GM18505 (cell line): ENCODE results near the gene SMOC2.

Source experiments
- ATAC-seq: cut with Tn5 transposase; IDR thresholded peaks from one replicate; pipeline ENCODE4 v1.9.1; 2021; ENCODE audit not compliant: unreplicated experiment
- POLR2A ChIP-seq: IDR thresholded peaks from 4 replicates; pipeline ENCODE4 v1.6.1; 2011; ENCODE audit warnings: borderline replicate concordance; ENCODE audit not compliant: insufficient read depth, insufficient read length; ENCODE audit errors: extremely low read depth

The SMOC2 gene

GRCh38 chr6:168441434-168442391 is 729 bp downstream of the SMOC2 start:
- no peak for TF ChIP-seq POLR2A
- no peak for ATAC-seq

- no peak for ATAC-seq
Measured at GRCh38 chr6:168442646-168443045, 1.7 kb downstream of the SMOC2 start.

GRCh38 chr6:168447282-168447681 is 6.3 kb downstream of the SMOC2 start:
- ATAC-seq: no peak
- no peak for TF ChIP-seq POLR2A

More at GRCh38 chr6:168442646-168443045, 1.7 kb downstream of the SMOC2 start:
- no peak for TF ChIP-seq POLR2A

GRCh38 chr6:168447700-168448099 is 6.7 kb downstream of the SMOC2 start:
- TF ChIP-seq POLR2A: no peak
- ATAC-seq: no peak

GRCh38 chr6:168448243-168448855 is 7.4 kb downstream of the SMOC2 start:
- ATAC-seq: no peak
- TF ChIP-seq POLR2A: no peak

GRCh38 chr6:168450917-168451316 is 9.9 kb downstream of the SMOC2 start:
- no peak for ATAC-seq
- TF ChIP-seq POLR2A: no peak

GRCh38 chr6:168451805-168452517 is 11.0 kb downstream of the SMOC2 start:
- ATAC-seq: no peak
- TF ChIP-seq POLR2A: no peak

GRCh38 chr6:168452685-168453377 is 11.8 kb downstream of the SMOC2 start:
- TF ChIP-seq POLR2A: no peak
- no peak for ATAC-seq

- no peak for TF ChIP-seq POLR2A
- ATAC-seq: no peak
Measured at GRCh38 chr6:168455847-168456530, 15.0 kb downstream of the SMOC2 start.

GRCh38 chr6:168456907-168457652 is 16.1 kb downstream of the SMOC2 start:
- TF ChIP-seq POLR2A: no peak
- ATAC-seq: no peak

GRCh38 chr6:168457653-168457934 is 16.6 kb downstream of the SMOC2 start:
- no peak for TF ChIP-seq POLR2A
- no peak for ATAC-seq

- no peak for TF ChIP-seq POLR2A
Measured at GRCh38 chr6:168458101-168458500, 17.1 kb downstream of the SMOC2 start.

More at GRCh38 chr6:168458101-168458500, 17.1 kb downstream of the SMOC2 start:
- no peak for ATAC-seq
